NCI-H2196 (cell line): Measurements from ENCODE around the gene ZBTB44.
"Not testable (repeated sequence)": the region's sequence is repeated elsewhere in the genome, so short reads cannot be mapped to it uniquely, and the experiment has no call there.

Experiments used
- DNase-seq: peaks from one replicate; lab custom pipeline; 2025; ENCODE audit not compliant: unreplicated experiment; lab: John Stamatoyannopoulos, UW

The ZBTB44 gene, protein sequence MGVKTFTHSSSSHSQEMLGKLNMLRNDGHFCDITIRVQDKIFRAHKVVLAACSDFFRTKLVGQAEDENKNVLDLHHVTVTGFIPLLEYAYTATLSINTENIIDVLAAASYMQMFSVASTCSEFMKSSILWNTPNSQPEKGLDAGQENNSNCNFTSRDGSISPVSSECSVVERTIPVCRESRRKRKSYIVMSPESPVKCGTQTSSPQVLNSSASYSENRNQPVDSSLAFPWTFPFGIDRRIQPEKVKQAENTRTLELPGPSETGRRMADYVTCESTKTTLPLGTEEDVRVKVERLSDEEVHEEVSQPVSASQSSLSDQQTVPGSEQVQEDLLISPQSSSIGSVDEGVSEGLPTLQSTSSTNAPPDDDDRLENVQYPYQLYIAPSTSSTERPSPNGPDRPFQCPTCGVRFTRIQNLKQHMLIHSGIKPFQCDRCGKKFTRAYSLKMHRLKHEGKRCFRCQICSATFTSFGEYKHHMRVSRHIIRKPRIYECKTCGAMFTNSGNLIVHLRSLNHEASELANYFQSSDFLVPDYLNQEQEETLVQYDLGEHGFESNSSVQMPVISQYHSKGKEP

DNA sequence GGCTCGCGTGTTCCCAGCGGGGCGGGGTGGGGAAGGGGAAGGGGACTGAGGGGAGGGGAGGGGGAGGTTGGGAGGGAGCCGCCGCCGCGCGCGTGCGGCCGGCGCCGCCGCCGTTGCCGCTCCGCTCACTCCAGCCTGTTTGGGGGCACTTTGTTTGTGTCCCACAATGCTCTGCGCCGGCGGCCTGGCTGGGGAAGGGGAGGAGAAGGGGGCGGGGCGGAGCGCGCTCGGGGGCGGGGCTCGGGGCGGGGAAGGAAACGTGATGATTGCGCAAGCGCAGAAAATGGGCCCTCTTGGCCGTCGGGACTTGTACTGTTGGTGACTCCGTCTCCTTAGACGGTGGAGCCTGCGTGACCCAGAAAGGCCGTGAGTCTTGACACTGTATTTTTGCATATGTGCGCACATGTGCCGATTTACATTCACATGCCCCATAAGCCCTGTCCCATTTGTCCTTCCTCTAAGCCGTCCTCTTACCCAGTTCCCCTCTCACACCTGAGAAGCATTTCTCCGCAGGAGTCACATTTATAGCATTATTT is at the start of gene ZBTB44:
ZBTB44 (minus strand) TSS at position 168 of the 536 bp plus-strand sequence. CDS start 53,044 bp downstream, outside the sequence.
- peak; percentile 89 for DNase-seq

DNA sequence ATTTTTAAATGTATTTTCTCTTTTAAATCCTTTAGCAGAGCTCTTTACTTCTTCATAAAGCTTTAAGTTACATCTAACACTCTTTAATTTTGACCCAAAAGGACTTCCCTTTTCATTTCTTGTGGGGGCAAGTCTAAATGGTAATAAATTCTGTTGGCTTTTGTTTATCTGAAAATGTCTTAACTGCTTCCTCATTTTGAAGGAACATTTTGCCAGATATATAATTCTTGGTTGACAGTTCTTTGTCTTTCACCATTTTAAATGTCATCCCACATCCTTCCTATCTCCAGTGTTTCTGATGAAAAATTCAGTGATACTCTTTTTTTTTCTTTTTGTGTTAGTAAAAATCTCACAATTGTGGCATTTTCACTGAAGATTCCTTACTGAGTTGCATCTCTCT is 44.7 kb upstream of the ZBTB44 start:
- no peak for DNase-seq

DNA sequence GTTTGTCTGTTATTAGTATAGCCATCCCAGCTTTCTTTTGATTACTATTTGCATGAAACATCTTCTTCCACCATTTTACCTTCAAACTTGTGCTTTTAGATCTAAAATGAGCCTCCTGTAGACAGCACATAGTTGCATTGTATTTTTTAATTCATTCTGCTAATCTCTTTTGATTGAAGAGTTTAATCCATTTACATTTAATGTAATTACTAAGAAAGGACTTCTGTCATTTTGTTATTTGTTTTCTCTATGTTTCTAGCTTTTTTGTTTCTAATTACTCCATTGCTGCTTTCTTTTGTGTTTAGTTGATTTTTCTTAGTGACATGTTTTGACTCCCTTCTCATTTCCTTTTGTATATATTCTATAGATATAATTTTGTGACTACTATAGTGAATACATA is 43.7 kb upstream of the ZBTB44 start:
- DNase-seq = no peak

DNA sequence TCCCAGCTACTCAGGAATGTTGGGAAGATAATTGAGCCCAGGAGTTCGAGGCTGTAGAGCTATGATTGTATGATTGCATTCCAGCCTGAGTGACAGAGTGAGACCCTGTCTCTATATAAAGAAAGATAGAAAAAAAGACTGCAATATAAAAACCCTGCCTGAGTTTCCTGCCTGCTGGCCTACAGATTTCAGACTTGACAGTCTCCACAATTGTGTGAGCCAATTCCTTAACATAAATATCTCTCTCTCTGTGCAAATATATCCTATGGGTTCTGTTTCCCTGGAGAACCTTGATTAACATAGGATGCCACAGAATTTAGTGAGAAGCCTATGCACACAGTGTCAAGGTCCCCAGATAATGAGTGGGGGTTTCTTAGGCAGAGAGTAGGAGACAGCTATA is 32.5 kb upstream of the ZBTB44 start:
- no peak for DNase-seq

GRCh38 chr11:130344841-130345240 is 30.1 kb upstream of the ZBTB44 start:
- no peak for DNase-seq

GRCh38 chr11:130340671-130341319 is 26.1 kb upstream of the ZBTB44 start:
- DNase-seq = no peak

DNA sequence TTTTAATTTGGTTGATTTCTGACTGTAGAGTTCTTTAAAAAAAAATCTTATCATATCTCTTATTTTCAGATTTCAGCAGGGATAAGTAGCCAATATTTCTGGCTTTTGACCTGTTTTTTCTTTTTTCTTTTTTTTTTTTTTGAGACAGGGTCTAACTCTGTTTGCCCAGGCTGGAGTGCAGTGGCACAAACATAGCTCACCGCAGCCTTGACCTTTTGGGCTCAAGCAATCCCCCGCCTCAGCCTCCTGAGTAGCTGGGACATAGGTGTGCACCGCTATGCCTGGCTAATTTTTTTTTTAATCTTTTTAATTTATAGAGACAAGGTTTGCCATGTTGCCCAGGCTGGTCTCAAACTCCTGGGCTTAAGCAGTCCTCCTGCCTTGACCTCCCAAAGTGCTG is 23.9 kb upstream of the ZBTB44 start:
- DNase-seq = no peak

DNA sequence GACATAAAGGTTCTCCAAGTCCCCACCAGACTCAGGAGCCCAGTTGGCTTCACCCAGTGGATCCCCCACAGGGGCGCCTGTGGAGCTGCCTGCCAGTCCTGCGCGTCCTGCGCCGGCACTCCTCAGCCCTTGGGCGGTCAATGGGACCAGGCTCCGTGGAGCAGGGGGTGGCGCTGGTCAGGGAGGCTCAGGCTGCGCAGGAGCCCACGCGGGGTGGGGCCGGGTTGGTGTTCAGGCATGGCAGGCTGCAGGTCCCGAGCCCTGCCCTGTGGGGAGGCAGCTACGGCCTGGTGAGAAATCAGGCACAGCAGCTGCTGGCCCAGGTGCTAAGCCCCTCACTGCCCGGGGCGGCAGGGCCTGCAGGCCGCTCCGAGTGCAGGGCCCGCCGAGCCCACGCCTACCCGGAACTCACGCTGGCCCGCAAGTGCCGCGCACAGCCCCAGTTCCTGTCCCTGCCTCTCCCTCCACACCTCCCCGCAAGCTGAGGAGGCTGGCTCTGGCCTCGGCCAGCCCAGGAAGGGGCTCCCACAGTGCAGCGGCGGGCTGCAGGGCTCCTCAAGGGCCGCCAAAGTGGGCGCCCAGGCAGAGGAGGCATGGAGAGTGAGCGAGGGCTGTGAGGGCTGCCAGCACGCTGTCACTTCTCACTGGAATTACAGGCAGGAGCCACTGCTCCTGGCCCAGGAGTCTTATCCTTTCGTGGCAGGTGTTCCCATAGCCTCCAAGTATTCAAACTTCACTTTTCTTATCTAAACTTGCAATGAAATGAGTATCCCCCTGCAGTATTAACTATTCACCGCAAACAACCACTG is 22.8 kb upstream of the ZBTB44 start:
- no peak for DNase-seq

GRCh38 chr11:130331397-130331796 is 16.7 kb upstream of the ZBTB44 start:
- not testable (repeated sequence) for DNase-seq

- DNase-seq = peak; percentile 12
These were observed 15.5 kb upstream of the ZBTB44 start for GRCh38 chr11:130330101-130330684.

DNA sequence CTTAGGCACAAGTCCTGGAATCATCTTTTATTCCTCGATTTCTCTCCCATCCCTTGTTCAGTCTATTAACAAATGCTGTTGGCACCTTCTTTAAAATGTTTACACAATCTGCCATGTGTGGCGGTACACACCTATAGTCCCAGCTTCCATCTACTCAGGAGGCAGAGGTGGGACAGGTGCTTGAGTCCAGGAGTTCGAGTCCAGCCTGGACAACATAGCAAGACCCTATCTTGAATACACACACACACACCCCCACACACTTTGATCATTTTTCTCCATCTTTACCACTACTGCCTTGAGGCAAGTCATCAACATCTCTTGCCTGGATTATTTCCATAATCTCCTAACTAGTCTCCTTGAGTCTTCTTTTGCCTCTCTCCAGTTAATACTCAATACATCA is 13.7 kb upstream of the ZBTB44 start:
- no peak for DNase-seq

- DNase-seq = no peak
These were observed 13.0 kb upstream of the ZBTB44 start for GRCh38 chr11:130327716-130328115.

DNA sequence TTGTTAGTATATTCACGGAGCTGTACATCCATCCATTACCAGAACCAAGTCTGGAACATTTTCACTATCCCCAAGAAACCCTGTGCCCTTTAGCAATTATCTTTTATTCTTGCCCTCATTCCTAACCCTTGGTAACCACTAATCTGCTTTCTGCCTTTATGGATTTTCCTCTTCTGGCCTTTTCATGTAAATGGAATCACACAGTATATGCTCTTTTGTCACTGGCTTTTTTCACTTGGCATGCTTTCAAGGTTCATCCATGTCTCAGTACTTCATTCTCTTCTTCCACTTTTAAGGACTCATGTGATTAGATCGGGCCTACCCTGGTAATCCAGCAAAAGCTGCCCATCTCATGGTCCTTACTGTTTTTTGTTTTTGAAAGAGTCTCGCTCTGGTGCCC is 11.0 kb upstream of the ZBTB44 start:
- DNase-seq = no peak

DNA sequence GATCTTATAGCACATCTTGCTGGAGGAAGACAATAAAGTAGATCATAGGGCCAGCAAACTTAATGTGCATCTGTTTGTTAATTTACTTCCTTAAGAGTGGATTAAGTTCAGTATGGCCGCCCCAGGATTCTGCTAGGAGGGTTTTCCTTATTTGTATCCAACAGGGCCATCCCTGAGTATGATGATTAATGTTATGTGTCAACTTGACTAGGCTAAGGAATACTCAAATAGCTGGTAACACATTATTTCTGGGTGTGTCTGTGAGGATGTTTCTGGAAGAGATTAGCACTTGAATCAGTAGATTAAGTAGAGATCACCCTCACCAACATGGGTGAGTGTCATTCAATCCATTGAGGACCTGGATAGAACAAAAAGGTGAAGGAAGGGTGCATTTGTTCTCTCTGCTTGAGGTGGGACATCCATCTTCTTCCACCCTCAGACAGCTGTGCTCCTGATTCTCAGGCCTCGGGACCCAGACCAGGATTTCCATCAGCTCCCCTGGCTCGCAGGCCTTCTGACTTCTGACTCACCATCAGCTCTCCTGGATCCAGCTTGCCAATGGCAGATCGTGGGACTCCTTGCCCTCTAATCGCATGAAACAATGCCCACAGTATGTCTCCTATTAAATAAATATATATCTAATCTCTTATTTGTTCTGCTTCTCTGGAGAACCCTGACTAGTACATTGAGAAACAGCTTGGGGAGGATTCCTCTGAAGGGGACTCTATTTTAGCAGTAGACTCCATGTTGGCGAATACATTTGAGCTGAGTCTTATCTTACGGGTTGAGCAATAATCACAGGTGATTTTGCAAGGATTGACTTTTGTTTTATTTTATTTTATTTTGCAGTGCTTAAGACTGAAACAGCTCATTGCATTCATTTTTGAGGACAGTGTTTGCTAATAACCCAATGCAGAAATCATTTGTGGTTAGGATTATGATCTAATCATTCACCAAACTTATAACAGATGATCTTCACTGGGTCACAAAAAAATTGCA is 9.0 kb upstream of the ZBTB44 start:
- no peak for DNase-seq

GRCh38 chr11:130322126-130322525 is 7.4 kb upstream of the ZBTB44 start:
- DNase-seq = no peak

GRCh38 chr11:130318031-130318673 is 3.4 kb upstream of the ZBTB44 start:
- no peak for DNase-seq

GRCh38 chr11:130315354-130315970 is 745 bp upstream of the ZBTB44 start:
- peak; percentile 32 for DNase-seq

- DNase-seq = peak; percentile 71
These were observed 450 bp downstream of the ZBTB44 start for GRCh38 chr11:130314184-130314749.
